OCI-LY7 (cell line): ENCODE measurements around the gene AKT1.

ENCODE experiments used
- EZH2phosphoT487 ChIP-seq: fragments of 200-600 bp; sonication (generic); IDR thresholded peaks from 2 replicates; pipeline ENCODE4 v1.6.1; 2018; ENCODE audit warnings: low read depth, borderline replicate concordance, mild to moderate bottlenecking, mixed run types, antibody characterized with exemption, low read length, moderate library complexity, mixed read lengths
- TF ChIP-seq, protein P1 (sequence below): fragments of 200-600 bp; sonication (generic); conservative IDR thresholded peaks from 2 replicates; pipeline ENCODE4 v1.5.1; 2014; ENCODE audit warnings: mild to moderate bottlenecking, antibody characterized with exemption, low read length, moderate library complexity, mixed read lengths

DNA sequence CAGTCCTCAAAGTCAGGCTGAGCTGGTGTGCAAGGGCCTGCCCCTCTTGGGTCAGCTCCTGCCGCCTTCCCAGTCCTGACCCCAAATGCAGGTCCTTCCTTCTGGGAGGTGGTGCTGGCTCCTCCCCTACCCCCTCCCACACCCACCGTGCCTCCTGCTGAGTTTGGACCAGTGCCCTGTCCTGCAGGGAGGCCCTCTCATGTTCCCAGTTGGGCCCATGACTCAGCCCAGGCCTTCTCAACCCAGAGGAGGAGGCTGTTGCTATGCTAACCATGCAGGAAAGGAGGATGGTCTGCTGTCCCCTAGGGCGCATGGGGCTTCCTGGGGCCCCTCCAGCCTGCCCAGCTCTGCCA, 9.8 kb upstream of the AKT1 start:
- TF ChIP-seq, protein P1, sequence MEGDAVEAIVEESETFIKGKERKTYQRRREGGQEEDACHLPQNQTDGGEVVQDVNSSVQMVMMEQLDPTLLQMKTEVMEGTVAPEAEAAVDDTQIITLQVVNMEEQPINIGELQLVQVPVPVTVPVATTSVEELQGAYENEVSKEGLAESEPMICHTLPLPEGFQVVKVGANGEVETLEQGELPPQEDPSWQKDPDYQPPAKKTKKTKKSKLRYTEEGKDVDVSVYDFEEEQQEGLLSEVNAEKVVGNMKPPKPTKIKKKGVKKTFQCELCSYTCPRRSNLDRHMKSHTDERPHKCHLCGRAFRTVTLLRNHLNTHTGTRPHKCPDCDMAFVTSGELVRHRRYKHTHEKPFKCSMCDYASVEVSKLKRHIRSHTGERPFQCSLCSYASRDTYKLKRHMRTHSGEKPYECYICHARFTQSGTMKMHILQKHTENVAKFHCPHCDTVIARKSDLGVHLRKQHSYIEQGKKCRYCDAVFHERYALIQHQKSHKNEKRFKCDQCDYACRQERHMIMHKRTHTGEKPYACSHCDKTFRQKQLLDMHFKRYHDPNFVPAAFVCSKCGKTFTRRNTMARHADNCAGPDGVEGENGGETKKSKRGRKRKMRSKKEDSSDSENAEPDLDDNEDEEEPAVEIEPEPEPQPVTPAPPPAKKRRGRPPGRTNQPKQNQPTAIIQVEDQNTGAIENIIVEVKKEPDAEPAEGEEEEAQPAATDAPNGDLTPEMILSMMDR: no peak
- no peak for TF ChIP-seq EZH2phosphoT487
